IMR-90 (cell line): Measurements from ENCODE around the gene NELL1. TPM values are rescaled to one million over a fixed set of nuclear protein-coding genes. Genes with fewer than 3 reads are reported as not detected.

ENCODE experiments used
- ATAC-seq: fragments of 200-7000 bp; cut with Tn5 transposase; 2 replicates; pipeline ENCODE4 v1.9.1; 2020; ENCODE audit warnings: low read depth, mild to moderate bottlenecking, moderate library complexity
- BruUV-seq: library from RNA; stranded (reverse); fragments of 400-500 nt; replicated peaks from 2 replicates; lab custom pipeline; 2021; lab: Mats Ljungman, UMichigan
- CTCF ChIA-PET: fragments of 300-600 bp; formaldehyde crosslinking; extraction: SDS; loops from one replicate; lab custom pipeline; 2021; ENCODE audit warnings: antibody characterized with exemption; lab: Yijun Ruan, JAX
- POLR2A ChIA-PET: fragments of 300-600 bp; sonication (Branson Sonifier 250); formaldehyde crosslinking; loops from one replicate; lab custom pipeline; 2022; ENCODE audit warnings: antibody characterized with exemption; ENCODE audit not compliant: unreplicated experiment; lab: Charles Lee
- DNase-seq: peaks from one replicate; pipeline ENCODE4 v3.0.0; 2013
- H2AFZ ChIP-seq: replicated peaks from 2 replicates; pipeline ENCODE3; 2013; ENCODE audit warnings: low read length, mild to moderate bottlenecking; ENCODE audit not compliant: poor library complexity
- H2AK5ac ChIP-seq: 2 replicates; pipeline ENCODE4 v1.6.1; 2013; ENCODE audit warnings: low read depth, low read length, inconsistent platforms
- H2AK9ac ChIP-seq: replicated peaks from 2 replicates; pipeline ENCODE3; 2013; ENCODE audit warnings: mild to moderate bottlenecking, low read depth, low read length, moderate library complexity; ENCODE audit not compliant: poor library complexity
- H2BK120ac ChIP-seq: 2 replicates; pipeline ENCODE4 v1.6.1; 2013; ENCODE audit warnings: low read depth, low read length, inconsistent platforms
- H2BK15ac ChIP-seq: 3 replicates; pipeline ENCODE4 v1.6.1; 2013; ENCODE audit warnings: low read depth, low read length, inconsistent platforms
- H2BK20ac ChIP-seq: 2 replicates; pipeline ENCODE4 v1.6.1; 2013; ENCODE audit warnings: low read depth, mild to moderate bottlenecking, inconsistent platforms, low read length, moderate library complexity
- H2BK5ac ChIP-seq: 2 replicates; pipeline ENCODE4 v1.6.1; 2013; ENCODE audit warnings: mild to moderate bottlenecking, low read depth, low read length, inconsistent platforms; ENCODE audit not compliant: poor library complexity, severe bottlenecking
- H3K14ac ChIP-seq: replicated peaks from 2 replicates; pipeline ENCODE4 v1.6.1; 2013; ENCODE audit warnings: low read depth, low read length, inconsistent platforms
- H3K18ac ChIP-seq: 2 replicates; pipeline ENCODE4 v1.6.1; 2013; ENCODE audit warnings: low read depth, low read length, control low read depth
- H3K23ac ChIP-seq: 2 replicates; pipeline ENCODE4 v1.6.1; 2013; ENCODE audit warnings: low read depth, low read length, inconsistent platforms
- H3K27ac ChIP-seq: 2 replicates; pipeline ENCODE4 v1.5.1; 2013; ENCODE audit warnings: mild to moderate bottlenecking, control low read depth, low read length; ENCODE audit not compliant: insufficient read depth
- H3K27me3 ChIP-seq: 2 replicates; pipeline ENCODE4 v1.6.1; 2013; ENCODE audit warnings: low read length; ENCODE audit not compliant: control insufficient read depth, insufficient read depth
- H3K36me3 ChIP-seq: 2 replicates; pipeline ENCODE4 v1.6.1; 2013; ENCODE audit warnings: low read length, mixed read lengths; ENCODE audit not compliant: control insufficient read depth, insufficient read depth
- H3K4ac ChIP-seq: 2 replicates; pipeline ENCODE4 v1.6.1; 2013; ENCODE audit warnings: low read depth, low read length, inconsistent platforms
- H3K4me1 ChIP-seq: 2 replicates; pipeline ENCODE4 v1.6.1; 2013; ENCODE audit warnings: low read length, mixed read lengths; ENCODE audit not compliant: control insufficient read depth, insufficient read depth
- H3K4me2 ChIP-seq: 2 replicates; pipeline ENCODE4 v1.6.1; 2013; ENCODE audit warnings: low read depth, mild to moderate bottlenecking, control low read depth, low read length, moderate library complexity
- H3K4me3 ChIP-seq: 2 replicates; pipeline ENCODE4 v1.5.1; 2013; ENCODE audit warnings: low read depth, mild to moderate bottlenecking, control low read depth, low read length, moderate library complexity; ENCODE audit not compliant: insufficient read depth
- H3K56ac ChIP-seq: 2 replicates; pipeline ENCODE4 v1.6.1; 2013; ENCODE audit warnings: low read length, inconsistent platforms; ENCODE audit not compliant: insufficient read depth; ENCODE audit errors: extremely low read depth
- H3K79me1 ChIP-seq, 2 experiments: 2 replicates each; pipeline ENCODE4 v1.6.1; 2013; ENCODE audit warnings: low read length in 2 of 2, inconsistent platforms in 1 of 2, low read depth in 1 of 2
- H3K9ac ChIP-seq: 2 replicates; pipeline ENCODE4 v1.6.1; 2013; ENCODE audit warnings: low read depth, low read length, control low read depth
- H3K9me1 ChIP-seq: 2 replicates; pipeline ENCODE4 v1.6.1; 2013; ENCODE audit warnings: low read length, inconsistent platforms; ENCODE audit not compliant: insufficient read depth
- H3K9me3 ChIP-seq: 2 replicates; pipeline ENCODE4 v1.6.1; 2013; ENCODE audit warnings: low read length; ENCODE audit not compliant: control insufficient read depth, insufficient read depth
- H4K20me1 ChIP-seq: 2 replicates; pipeline ENCODE4 v1.6.1; 2013; ENCODE audit warnings: low read length, inconsistent platforms; ENCODE audit not compliant: insufficient read depth
- H4K5ac ChIP-seq: 2 replicates; pipeline ENCODE4 v1.6.1; 2013; ENCODE audit warnings: mild to moderate bottlenecking, low read depth, low read length, control low read depth
- H4K8ac ChIP-seq, 2 experiments: 2 replicates each; pipeline ENCODE4 v1.6.1; 2013; ENCODE audit warnings: low read depth in 2 of 2, low read length in 2 of 2, control low read depth in 1 of 2, inconsistent platforms in 1 of 2
- H4K91ac ChIP-seq: 2 replicates; pipeline ENCODE4 v1.6.1; 2013; ENCODE audit warnings: low read depth, low read length, inconsistent platforms; ENCODE audit not compliant: insufficient read depth
- CEBPB ChIP-seq: IDR thresholded peaks from 2 replicates; pipeline ENCODE4 v1.6.1; 2012; ENCODE audit warnings: low read depth, low read length, improper control_type of control experiment
- CTCF ChIP-seq: conservative IDR thresholded peaks from 2 replicates; pipeline ENCODE4 v1.5.1; 2012; ENCODE audit warnings: mild to moderate bottlenecking, low read depth, low read length, improper control_type of control experiment
- MAFK ChIP-seq: IDR thresholded peaks from 2 replicates; pipeline ENCODE4 v1.6.1; 2012; ENCODE audit warnings: low read depth, low read length, improper control_type of control experiment
- MAZ ChIP-seq: IDR thresholded peaks from 2 replicates; pipeline ENCODE4 v1.6.1; 2012; ENCODE audit warnings: low read depth, mild to moderate bottlenecking, low read length, improper control_type of control experiment, moderate library complexity, borderline replicate concordance
- NFE2L2 ChIP-seq: fragments of 150-350 bp; IDR thresholded peaks from 2 replicates; pipeline ENCODE4 v1.6.1; 2016; ENCODE audit warnings: low read depth, mild to moderate bottlenecking, low read length
- POLR2A ChIP-seq: IDR thresholded peaks from 2 replicates; pipeline ENCODE4 v1.6.1; 2012; ENCODE audit warnings: mild to moderate bottlenecking, low read depth, low read length
- RFX5 ChIP-seq: IDR thresholded peaks from 2 replicates; pipeline ENCODE4 v1.8.0; 2012; ENCODE audit warnings: low read depth, mild to moderate bottlenecking, low read length, moderate library complexity
- SMC3 ChIP-seq: fragments of 150-350 bp; IDR thresholded peaks from 2 replicates; pipeline ENCODE4 v1.6.1; 2016; ENCODE audit warnings: low read depth, mild to moderate bottlenecking, antibody characterized with exemption, low read length, moderate library complexity
- USF2 ChIP-seq: fragments of 150-350 bp; IDR thresholded peaks from 2 replicates; pipeline ENCODE4 v1.6.1; 2017; ENCODE audit warnings: mild to moderate bottlenecking, antibody characterized with exemption, low read length, low read depth
- WGBS, 2 experiments: methylation state at CpG; one replicate each; pipeline versions ENCODE4 v1.1.5 to v1.1.7; 2013; ENCODE audit warnings: missing lambda C conversion rate in 2 of 2; ENCODE audit not compliant: insufficient read length in 1 of 2; ENCODE audit errors: extremely low coverage in 2 of 2; 5-methylcytosine and 5-hydroxymethylcytosine counted together
- dilution Hi-C: fragments of 300-500 bp; cut with HindIII; formaldehyde crosslinking; loops from one replicate; pipeline ENCODE4 v1.14.3; 2018; ENCODE audit warnings: low sequenced_read_pairs; ENCODE audit not compliant: unreplicated experiment
- in situ Hi-C: fragments of 300-500 bp; cut with MboI; formaldehyde crosslinking; loops from 3 replicates; pipeline ENCODE4 v1.14.3; 2019; ENCODE audit warnings: low sequenced_read_pairs, inconsistent platforms, mixed read lengths
- intact Hi-C: fragments of 100-400 bp; cut with micrococcal nuclease; formaldehyde crosslinking; loops from 2 replicates; pipeline ENCODE4 v1.10.0; 2022
- polyA plus RNA-seq, 3 experiments: library from polyadenylated mRNA; depleted of rRNA; stranded (reverse); fragments of >200 nt; gene quantifications; 2 replicates each; pipeline ENCODE4 v1.2.3, GENCODE V29; 2012; ENCODE audit warnings: low replicate concordance in 1 of 3
- total RNA-seq: library from RNA; depleted of rRNA; stranded (reverse); fragments of >200 nt; gene quantifications from 2 replicates; pipeline ENCODE4 v1.2.3, GENCODE V29; 2012
- TF ChIP-seq, protein P1 (sequence below): fragments of 150-350 bp; IDR thresholded peaks from 2 replicates; pipeline ENCODE4 v1.6.1; 2016; ENCODE audit warnings: low read depth, mild to moderate bottlenecking, low read length, moderate library complexity, borderline replicate concordance

NELL1 gene
- total and polyA plus RNA-seq, 2 of the 4 experiments (the other 2 are of a cell fraction) = not detected

DNA sequence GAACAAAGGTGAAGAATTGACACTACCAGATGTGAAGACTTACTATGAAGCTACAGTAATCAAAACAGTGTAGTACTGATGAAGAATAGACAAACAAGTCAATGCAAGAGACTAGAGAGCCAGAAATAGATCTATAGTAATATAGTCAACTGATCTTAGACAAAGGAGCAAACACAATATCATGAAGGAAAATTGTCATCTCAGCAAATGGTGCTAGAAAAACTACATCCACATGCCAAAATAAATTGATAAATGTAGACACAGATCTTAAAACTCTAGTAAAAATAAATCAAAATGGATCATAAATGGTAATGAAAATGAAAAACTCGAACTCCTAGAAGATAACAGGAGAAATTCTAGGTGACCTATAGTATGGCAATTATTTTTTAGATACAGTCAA, 609.5 kb downstream of the NELL1 start:
- no CpG with 5 or more reads among the region's 1 CpG for WGBS, 2 experiments
- Histone ChIP-seq H2AFZ (no peak overlapping the region), H3K4me1 (no peaks in the 10 kb centered on the region), H3K4me3 (no peak overlapping the region), H3K9me1 (no peaks in the 10 kb centered on the region), H2BK120ac (no peak overlapping the region), H2BK20ac (no peak overlapping the region), H3K4ac (no peak overlapping the region), H3K23ac (no peak overlapping the region), H3K36me3 (no peaks in the 10 kb centered on the region), H3K79me1 (no peaks in the 10 kb centered on the region), H3K9ac (no peak overlapping the region), H2BK5ac (no peak overlapping the region), H4K20me1 (no peaks in the 10 kb centered on the region), H3K9me3 (peaks cover 9% of the 10 kb centered on the region), H3K56ac (no peak overlapping the region), H3K27ac (no peak overlapping the region), H3K14ac (no peak overlapping the region), H3K4me2 (no peak overlapping the region), H4K8ac (no peak overlapping the region), H4K91ac (no peak overlapping the region), H4K5ac (no peak overlapping the region), H2BK15ac (no peak overlapping the region), H2AK5ac (no peak overlapping the region), H3K27me3 (no peaks in the 10 kb centered on the region), H3K18ac (no peak overlapping the region), H2AK9ac (no peak overlapping the region)
- no peak for DNase-seq
- no TSS peak for BruUV-seq
- ChIA-PET POLR2A (no interaction called here), CTCF (no interaction called here)
- dilution Hi-C loops = no loop called here
- TF ChIP-seq POLR2A = no peak
- no peak for TF ChIP-seq USF2
- TF ChIP-seq, protein P1, sequence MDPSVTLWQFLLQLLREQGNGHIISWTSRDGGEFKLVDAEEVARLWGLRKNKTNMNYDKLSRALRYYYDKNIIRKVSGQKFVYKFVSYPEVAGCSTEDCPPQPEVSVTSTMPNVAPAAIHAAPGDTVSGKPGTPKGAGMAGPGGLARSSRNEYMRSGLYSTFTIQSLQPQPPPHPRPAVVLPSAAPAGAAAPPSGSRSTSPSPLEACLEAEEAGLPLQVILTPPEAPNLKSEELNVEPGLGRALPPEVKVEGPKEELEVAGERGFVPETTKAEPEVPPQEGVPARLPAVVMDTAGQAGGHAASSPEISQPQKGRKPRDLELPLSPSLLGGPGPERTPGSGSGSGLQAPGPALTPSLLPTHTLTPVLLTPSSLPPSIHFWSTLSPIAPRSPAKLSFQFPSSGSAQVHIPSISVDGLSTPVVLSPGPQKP = no peak
- TF ChIP-seq CTCF = no peak
- TF ChIP-seq MAZ = no peak
- TF ChIP-seq RFX5 = no peak
- no peak for TF ChIP-seq CEBPB
- no peak for TF ChIP-seq MAFK
- no peak for TF ChIP-seq SMC3
- TF ChIP-seq NFE2L2 = no peak
- in situ Hi-C loops = no loop called here
- intact Hi-C loops = no loop called here
- ATAC-seq = no peak
